Fibroblast of lung (primary cell): Measurements from ENCODE around the gene N4BP2L2. TPM values are rescaled to one million over a fixed set of nuclear protein-coding genes. Genes with fewer than 3 reads are reported as not detected.

Experiments
- DNase-seq, 2 donors: peaks; one replicate each; pipeline versions ENCODE4 v3.0.0 to v3.0.0-alpha.2; 2010; ENCODE audit warnings: low read depth in 2 of 2
- H2AFZ ChIP-seq: 2 replicates; pipeline ENCODE4 v1.5.1; 2012; ENCODE audit warnings: low read length, control low read depth, inconsistent platforms
- H3K27ac ChIP-seq: 2 replicates; pipeline ENCODE4 v1.5.1; 2011; ENCODE audit warnings: low read length, control low read depth; ENCODE audit not compliant: insufficient read depth
- H3K27me3 ChIP-seq: 2 replicates; pipeline ENCODE4 v1.5.1; 2011; ENCODE audit warnings: mild to moderate bottlenecking, low read length; ENCODE audit not compliant: control insufficient read depth, insufficient read depth
- H3K36me3 ChIP-seq: 2 replicates; pipeline ENCODE4 v1.5.1; 2011; ENCODE audit warnings: low read length; ENCODE audit not compliant: control insufficient read depth, insufficient read depth
- H3K4me1 ChIP-seq: 2 replicates; pipeline ENCODE4 v1.5.1; 2011; ENCODE audit warnings: low read length; ENCODE audit not compliant: control insufficient read depth, insufficient read depth; ENCODE audit errors: extremely low read depth
- H3K4me2 ChIP-seq: 2 replicates; pipeline ENCODE4 v1.5.1; 2011; ENCODE audit warnings: low read length, control low read depth; ENCODE audit not compliant: insufficient read depth; ENCODE audit errors: extremely low read depth
- H3K4me3 ChIP-seq, 4 experiments: fragments of 200-600 bp in 1 of 4; sonication (generic) in 1 of 4; replicated peaks in 1 of 4; 2 replicates each; pipeline ENCODE4 v1.5.1; 2011 to 2016; ENCODE audit warnings: low read length in 4 of 4, low read depth in 3 of 4, mild to moderate bottlenecking in 3 of 4, control low read depth in 2 of 4, inconsistent platforms in 1 of 4, mixed read lengths in 1 of 4; ENCODE audit not compliant: insufficient read depth in 1 of 4; ENCODE audit errors: control extremely low read depth in 1 of 4
- H3K79me2 ChIP-seq: 2 replicates; pipeline ENCODE4 v1.5.1; 2012; ENCODE audit warnings: mild to moderate bottlenecking, low read length, inconsistent platforms; ENCODE audit not compliant: control insufficient read depth, insufficient read depth
- H3K9ac ChIP-seq: 2 replicates; pipeline ENCODE4 v1.5.1; 2011; ENCODE audit warnings: mild to moderate bottlenecking, low read length, control low read depth; ENCODE audit not compliant: insufficient read depth
- H3K9me3 ChIP-seq: 2 replicates; pipeline ENCODE4 v1.5.1; 2012; ENCODE audit warnings: low read depth, low read length; ENCODE audit not compliant: control insufficient read depth, insufficient read depth
- H4K20me1 ChIP-seq: 2 replicates; pipeline ENCODE4 v1.5.1; 2011; ENCODE audit warnings: low read length; ENCODE audit not compliant: control insufficient read depth, insufficient read depth; ENCODE audit errors: extremely low read depth
- CTCF ChIP-seq, 2 donors: IDR thresholded peaks in 1 of 2; conservative IDR thresholded peaks in 1 of 2; 1 replicate in 1 of 2; 2 replicates in 1 of 2; pipeline ENCODE4 v1.5.1; 2011 to 2012; ENCODE audit warnings: low read length in 2 of 2, control low read depth in 1 of 2, inconsistent platforms in 1 of 2, low read depth in 1 of 2, mild to moderate bottlenecking in 1 of 2
- EZH2 ChIP-seq: IDR thresholded peaks from 2 replicates; pipeline ENCODE4 v1.5.1; 2012; ENCODE audit warnings: low read length, control low read depth, mild to moderate bottlenecking; ENCODE audit errors: missing control alignments
- polyA plus RNA-seq, 2 donors: library from polyadenylated mRNA; depleted of rRNA in 1 of 2; stranded (reverse) in 1 of 2; unstranded in 1 of 2; fragments of >200 nt; gene quantifications; 2 replicates each; pipeline ENCODE4 v1.2.1, GENCODE V29; 2011 to 2012; ENCODE audit warnings: missing spikeins in 1 of 2
- total RNA-seq: library from RNA; depleted of rRNA; stranded (reverse); fragments of >200 nt; gene quantifications from 2 replicates; pipeline ENCODE4 v1.2.1, GENCODE V29; 2014

Gene N4BP2L2
- total and polyA plus RNA-seq, 2 donors (not counting 1 experiment from before 2014, with no cell fraction given): 62.4 to 139 TPM

GRCh38 chr13:32501064-32501463, 37.5 kb downstream of the N4BP2L2 start:
- H4K20me1 ChIP-seq: no peaks in the 10 kb centered on the region
- no peaks in the 10 kb centered on the region for H3K79me2 ChIP-seq
- no peaks in the 10 kb centered on the region for H3K4me1 ChIP-seq
- DNase-seq: no peak
- H3K9ac ChIP-seq: no peak overlapping the region
- H3K36me3 ChIP-seq: no peaks in the 10 kb centered on the region
- H3K27ac ChIP-seq: no peak overlapping the region
- no peaks in the 10 kb centered on the region for H3K9me3 ChIP-seq
- H3K4me2 ChIP-seq: no peak overlapping the region
- H3K4me3 ChIP-seq: no peak overlapping the region
- TF ChIP-seq CTCF (conservative IDR thresholded peaks at IDR 0.05 in 1 of 2, IDR thresholded peaks at IDR 0.05 in 1 of 2; ENCODE audit: low read depth in 1 of 2, low read length in 2 of 2): no peak
- no peaks in the 10 kb centered on the region for H3K27me3 ChIP-seq
- H2AFZ ChIP-seq: no peak overlapping the region

- no peak overlapping the region for H3K4me2 ChIP-seq
- H3K27me3 ChIP-seq: no peaks in the 10 kb centered on the region
- H3K4me3 ChIP-seq: no peak overlapping the region
- no peak overlapping the region for H3K27ac ChIP-seq
- no peak overlapping the region for H2AFZ ChIP-seq
- H3K79me2 ChIP-seq: no peaks in the 10 kb centered on the region
- H3K9ac ChIP-seq: no peak overlapping the region
- TF ChIP-seq CTCF (conservative IDR thresholded peaks at IDR 0.05 in 1 of 2, IDR thresholded peaks at IDR 0.05 in 1 of 2; ENCODE audit: low read depth in 1 of 2, low read length in 2 of 2) (no peak), EZH2 (no peak)
- H3K36me3 ChIP-seq: no peaks in the 10 kb centered on the region
- no peak for DNase-seq
- H4K20me1 ChIP-seq: no peaks in the 10 kb centered on the region
- no peaks in the 10 kb centered on the region for H3K4me1 ChIP-seq
- no peaks in the 10 kb centered on the region for H3K9me3 ChIP-seq
Measured at GRCh38 chr13:32499538-32500210, 38.9 kb downstream of the N4BP2L2 start.

GRCh38 chr13:32497589-32497988, 41.0 kb downstream of the N4BP2L2 start:
- H3K9ac ChIP-seq: no peak overlapping the region
- H4K20me1 ChIP-seq: no peaks in the 10 kb centered on the region
- H3K27me3 ChIP-seq: no peaks in the 10 kb centered on the region
- H3K36me3 ChIP-seq: no peaks in the 10 kb centered on the region
- H3K79me2 ChIP-seq: no peaks in the 10 kb centered on the region
- H2AFZ ChIP-seq: no peak overlapping the region
- no peak overlapping the region for H3K27ac ChIP-seq
- no peak for DNase-seq
- H3K9me3 ChIP-seq: no peaks in the 10 kb centered on the region
- no peak overlapping the region for H3K4me3 ChIP-seq
- H3K4me1 ChIP-seq: no peaks in the 10 kb centered on the region
- no peak overlapping the region for H3K4me2 ChIP-seq
- TF ChIP-seq CTCF (conservative IDR thresholded peaks at IDR 0.05 in 1 of 2, IDR thresholded peaks at IDR 0.05 in 1 of 2; ENCODE audit: low read depth in 1 of 2, low read length in 2 of 2): no peak
- no peak for TF ChIP-seq EZH2
